Measurements from ENCODE around the gene GATA2. TPM values are rescaled to one million over a fixed set of nuclear protein-coding genes. Genes with fewer than 3 reads are reported as not detected.

GATA2 gene
- total and polyA plus RNA-seq, 2 of the 13 experiments (the other 11 are each of a cell fraction or from before 2014, with no cell fraction given) = 3.5 to 6.2 TPM

GRCh38 chr3:128489927-128490649 lies 2.9 kb downstream of the GATA2 start (continued):
- TF ChIP-seq KMT2A (CRISPR knock-in tag; IDR thresholded peaks at IDR 0.05) = peak; percentile 87
- no peak for TF ChIP-seq ZNF3 (CRISPR knock-in tag; IDR thresholded peaks at IDR 0.05)
- no peak for TF ChIP-seq ZNF816 (CRISPR knock-in tag; IDR thresholded peaks at IDR 0.05; ENCODE audit: borderline replicate concordance)
- no peak for TF ChIP-seq THYN1 (CRISPR knock-in tag; IDR thresholded peaks at IDR 0.05; ENCODE audit: borderline replicate concordance, low read depth)
- no peak for TF ChIP-seq FOXK2 (IDR thresholded peaks at IDR 0.05)
- no peak for TF ChIP-seq ZFP82 (CRISPR knock-in tag; IDR thresholded peaks at IDR 0.05; ENCODE audit: borderline replicate concordance)
- TF ChIP-seq STAT6 (CRISPR knock-in tag; IDR thresholded peaks at IDR 0.05; ENCODE audit: borderline replicate concordance) = no peak

- Histone ChIP-seq H3K4me1 (ENCODE audit: insufficient read depth, low read length) (peaks cover 46% of the 10 kb centered on the region), H3K9me3 (ENCODE audit: low read length) (no peaks in the 10 kb centered on the region), H3K27ac (ENCODE audit: extremely low read length, insufficient read depth, low read length) (peak overlapping the region; percentile 80), H2AFZ (ENCODE audit: low read length) (no peak overlapping the region), H3K79me2 (ENCODE audit: insufficient read depth, low read length) (peaks cover 8% of the 10 kb centered on the region), H4K20me1 (ENCODE audit: insufficient read depth, low read length) (peaks cover 9% of the 10 kb centered on the region; the same call in 1 of the 2 replicates), H3K27me3 (ENCODE audit: control insufficient read depth in 1 of 2, insufficient read depth in 2 of 2, low read length in 2 of 2) (no peaks in the 10 kb centered on the region), H3K4me3 (replicated peaks in 1 of 3; ENCODE audit: insufficient read depth in 1 of 3, low read depth in 2 of 3, low read length in 3 of 3) (peak overlapping the region; percentile 87 to 91 (median 87)), H3K9ac (ENCODE audit: insufficient read depth, low read depth, low read length) (peak overlapping the region; percentile 88), H3K36me3 (replicated peaks in 1 of 2; ENCODE audit: control insufficient read depth in 1 of 2, insufficient read depth in 2 of 2, low read length in 2 of 2) (peaks cover 3 to 10% of the 10 kb centered on the region in 2 experiments; a peak in 3 of 5 replicates), H3K4me2 (ENCODE audit: low read depth, low read length) (peak overlapping the region; percentile 94)
- no peak for FAIRE-seq
- POLR2A ChIA-PET = interaction anchor here (0.9 kb wide), 1 partner anchor 88 kb away, joined by 3 read pairs; no protein-coding TSS in a partner anchor
- no CpG with 5 or more reads among the region's 26 CpGs for WGBS (ENCODE audit: low lambda C conversion rate)
- CTCF ChIA-PET (ENCODE audit: low intra/inter-chr PET ratio, low total read pairs) = no interaction called here
- BruUV-seq (replicated peaks) = no TSS peak
- no peak for ATAC-seq
- intact Hi-C loops (cut with micrococcal nuclease; ENCODE audit: unreplicated experiment) = loop anchor here (2.0 kb wide), 1 partner anchor 63 kb away; no protein-coding TSS in a partner anchor
- in situ Hi-C loops (cut with HindIII; ENCODE audit: extremely low pct_ligation_motif_present, low pct_unique_long_range_greater_than_20kb) = loop anchor here (5.0 kb wide), 2 partner anchors 62 to 182 kb away; no protein-coding TSS in a partner anchor
- no peak for DNase-seq (ENCODE audit: low spot score)
- TF ChIP-seq RBFOX2 (IDR thresholded peaks at IDR 0.05; ENCODE audit: low read depth, low read length) (peak; percentile 37; the same call in 1 of the 2 replicates), ZNF776 (CRISPR knock-in tag; IDR thresholded peaks at IDR 0.05) (peak; percentile 44), ZNF460 (CRISPR knock-in tag; IDR thresholded peaks at IDR 0.05; ENCODE audit: borderline replicate concordance) (no peak), HNF1A (IDR thresholded peaks at IDR 0.05; ENCODE audit: low read depth) (no peak), HNF1A (CRISPR knock-in tag; IDR thresholded peaks at IDR 0.05; ENCODE audit: borderline replicate concordance) (0 out of 2 replicates have a peak, but pooled peaks have one; percentile 26), MXD1 (CRISPR knock-in tag; IDR thresholded peaks at IDR 0.05) (0 out of 2 replicates have a peak, but pooled peaks have one; percentile 40), ASH2L (IDR thresholded peaks at IDR 0.05; ENCODE audit: insufficient read length, low read depth, low read length) (peak; percentile 78), YEATS4 (CRISPR knock-in tag; IDR thresholded peaks at IDR 0.05; ENCODE audit: borderline replicate concordance) (0 out of 2 replicates have a peak, but pooled peaks have one; percentile 17), KDM6A (CRISPR knock-in tag; IDR thresholded peaks at IDR 0.05; ENCODE audit: low read depth) (no peak)
Observed at GRCh38 chr3:128489674-128489926, 3.4 kb downstream of the GATA2 start.
